Measurements from ENCODE around the gene WDR18.
"Not testable (repeated sequence)": the region's sequence is repeated elsewhere in the genome, so short reads cannot be mapped to it uniquely, and the experiment has no call there.

Gene WDR18

DNA sequence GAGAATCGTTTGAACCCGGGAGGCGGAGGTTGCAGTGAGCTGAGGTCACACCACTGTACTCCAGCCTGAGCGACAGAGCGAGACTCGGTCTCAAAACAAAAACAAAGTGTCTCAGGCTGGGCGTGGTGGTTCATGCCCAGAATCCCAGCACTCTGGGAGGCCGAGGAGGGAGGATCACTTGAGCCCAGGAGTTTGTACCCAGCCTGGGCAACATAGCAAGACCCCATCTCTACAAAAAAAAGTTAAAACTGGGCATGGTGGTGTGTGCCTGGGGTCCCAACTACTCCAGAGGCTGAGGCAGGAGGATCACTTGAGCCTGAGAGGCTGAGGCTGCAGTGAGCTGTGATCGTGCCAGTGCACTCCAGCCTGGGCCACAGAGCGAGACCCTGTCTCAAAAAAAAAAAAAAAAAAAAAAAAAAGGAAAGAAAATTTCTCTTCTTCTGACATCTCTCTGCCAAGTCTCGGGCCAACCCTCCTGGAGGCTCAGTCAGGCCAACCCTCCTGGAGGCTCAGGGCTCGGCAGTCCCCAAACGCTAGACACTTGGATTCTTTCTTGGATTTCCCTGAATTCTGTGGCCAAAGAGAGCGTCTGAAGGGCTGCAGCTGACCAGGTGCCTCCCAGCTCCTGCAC lies 32.0 kb upstream of the WDR18 start:
- no peak for DNase-seq

DNA sequence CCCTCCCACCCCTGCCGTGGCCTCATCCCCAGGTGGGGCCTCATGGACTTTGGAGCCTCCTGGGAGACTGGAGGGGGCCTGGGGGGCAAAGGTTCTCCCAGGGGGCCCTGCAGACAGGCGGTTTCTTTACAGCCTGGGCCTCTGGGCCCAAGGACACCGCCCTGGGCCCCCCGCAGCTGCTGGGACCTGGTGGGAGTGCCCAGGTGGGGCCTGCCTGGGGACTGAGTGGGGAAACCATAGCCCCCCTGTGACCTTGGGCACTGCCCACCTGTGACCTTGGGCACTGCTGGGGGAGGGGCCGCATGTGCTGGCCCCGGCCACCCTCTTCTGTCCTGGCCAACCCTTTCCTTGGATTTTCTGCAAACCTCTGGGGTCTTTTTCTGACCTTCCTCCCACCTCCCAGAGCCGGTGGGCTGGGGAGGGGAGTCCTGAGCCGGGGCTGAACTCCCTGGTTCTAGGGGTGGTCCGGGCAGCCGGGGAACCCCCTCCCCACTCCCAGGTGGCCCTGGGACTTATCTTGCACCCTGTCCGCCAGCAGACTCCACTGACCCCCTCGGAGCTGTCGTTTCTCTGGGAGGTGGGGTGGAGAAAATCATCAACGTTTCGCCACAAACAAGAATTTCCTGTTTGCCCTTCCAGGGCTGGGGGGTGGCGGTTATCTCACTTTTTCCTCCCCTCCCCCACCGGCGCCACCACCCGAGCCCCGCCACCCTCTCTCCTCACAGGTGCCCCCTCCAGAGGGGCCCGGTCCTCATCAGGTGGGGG lies 31.3 kb upstream of the WDR18 start:
- no peak for DNase-seq

DNA sequence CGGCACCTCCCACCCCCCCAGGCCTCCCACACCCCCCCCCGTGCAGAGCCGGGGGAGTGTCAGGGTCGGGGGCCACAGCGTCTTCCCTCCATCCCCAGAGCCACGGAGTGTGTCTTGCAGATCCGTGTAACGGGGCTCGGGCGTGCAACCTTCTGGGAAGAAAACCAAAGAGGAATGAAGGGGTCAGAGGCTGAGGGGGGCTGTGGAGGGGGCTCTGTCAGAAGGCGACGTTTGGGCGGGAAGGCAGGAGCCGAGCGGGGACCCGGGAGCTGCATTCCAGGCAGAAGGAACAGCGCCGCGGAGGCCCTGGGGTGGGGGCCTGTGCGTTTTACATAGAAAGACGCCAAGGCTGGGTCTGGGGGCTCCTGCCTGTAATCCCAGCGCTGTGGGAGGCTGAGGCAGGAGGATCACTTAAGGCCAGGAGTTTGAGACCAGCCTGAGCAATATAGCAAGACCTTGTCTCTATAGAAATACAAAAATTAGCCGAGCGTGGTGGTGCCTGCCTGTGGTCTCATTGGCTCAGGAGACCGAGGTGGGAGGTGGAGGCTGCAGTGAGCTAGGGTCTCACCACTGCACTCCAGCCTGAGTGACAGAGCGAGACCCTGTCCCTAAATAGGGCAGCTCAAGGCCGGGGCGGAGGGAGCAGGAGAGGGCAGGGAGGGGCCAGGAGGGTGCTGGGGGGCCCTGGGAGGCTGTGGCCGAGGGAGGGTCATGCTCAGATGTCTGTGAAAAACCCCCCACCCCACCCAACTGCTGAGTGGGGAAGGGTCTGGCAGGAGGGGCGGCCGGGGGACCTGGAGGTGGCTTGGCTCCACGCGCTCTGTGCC lies 30.5 kb upstream of the WDR18 start:
- DNase-seq: no peak

DNA sequence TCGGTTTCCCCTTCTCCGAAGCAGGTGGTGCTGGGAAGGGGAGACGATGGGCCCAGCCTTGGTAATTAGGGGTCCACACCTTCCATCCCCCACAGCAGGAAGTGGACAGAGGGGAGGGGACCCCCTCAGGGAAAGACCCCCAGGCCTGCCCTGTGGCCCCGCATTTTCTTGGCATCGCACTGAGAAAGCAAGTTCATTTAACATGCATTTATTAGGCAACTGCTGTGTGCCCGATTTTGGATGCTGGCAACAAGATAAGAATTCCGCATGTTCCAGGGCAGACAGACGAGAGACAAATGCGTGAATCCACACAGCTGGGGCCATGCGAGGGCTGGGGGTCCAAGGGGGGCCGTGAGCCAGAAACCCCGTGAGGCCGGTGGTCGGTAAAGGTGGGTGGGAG lies 29.9 kb upstream of the WDR18 start:
- no peak for DNase-seq

DNA sequence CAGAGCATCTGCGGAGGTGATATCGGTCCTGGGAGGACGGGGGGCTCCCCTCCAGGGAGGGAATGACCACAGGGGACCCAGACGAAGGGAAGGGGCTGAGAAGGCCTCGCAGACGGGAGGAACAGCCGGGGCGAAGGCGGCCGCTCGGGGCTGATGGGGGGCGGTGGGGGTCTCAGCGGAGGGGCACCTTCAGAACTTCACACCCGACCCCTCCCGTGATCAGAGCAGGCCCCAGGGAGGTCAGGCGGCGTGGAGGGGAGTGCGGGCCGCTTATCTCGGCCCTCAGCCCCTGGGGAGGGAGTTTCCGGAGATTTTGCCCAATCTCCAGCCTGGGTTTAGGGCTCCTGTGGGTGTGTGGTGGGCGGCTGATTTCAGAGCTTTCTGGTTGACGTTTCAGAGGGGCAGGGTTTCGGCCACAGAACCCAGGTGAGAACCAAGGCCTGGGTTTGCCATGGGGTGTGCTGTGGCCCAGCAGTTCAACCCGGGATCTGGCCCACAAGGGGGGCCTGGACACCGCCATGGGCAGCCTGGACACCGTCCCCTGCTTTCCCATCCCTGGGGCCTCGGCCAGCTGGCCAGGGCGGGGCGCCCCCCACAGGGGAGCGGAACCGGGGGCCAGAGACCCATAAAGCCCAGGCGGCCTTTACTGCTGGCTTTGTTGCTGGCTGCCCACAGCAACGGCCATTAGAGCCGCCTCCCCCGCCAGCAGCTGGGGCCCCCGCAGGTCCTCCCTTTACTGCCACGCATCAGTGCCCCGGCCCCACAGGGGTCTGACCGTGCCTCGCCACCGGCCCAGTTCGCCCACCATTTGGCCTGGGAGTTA lies 29.3 kb upstream of the WDR18 start:
- DNase-seq: no peak

DNA sequence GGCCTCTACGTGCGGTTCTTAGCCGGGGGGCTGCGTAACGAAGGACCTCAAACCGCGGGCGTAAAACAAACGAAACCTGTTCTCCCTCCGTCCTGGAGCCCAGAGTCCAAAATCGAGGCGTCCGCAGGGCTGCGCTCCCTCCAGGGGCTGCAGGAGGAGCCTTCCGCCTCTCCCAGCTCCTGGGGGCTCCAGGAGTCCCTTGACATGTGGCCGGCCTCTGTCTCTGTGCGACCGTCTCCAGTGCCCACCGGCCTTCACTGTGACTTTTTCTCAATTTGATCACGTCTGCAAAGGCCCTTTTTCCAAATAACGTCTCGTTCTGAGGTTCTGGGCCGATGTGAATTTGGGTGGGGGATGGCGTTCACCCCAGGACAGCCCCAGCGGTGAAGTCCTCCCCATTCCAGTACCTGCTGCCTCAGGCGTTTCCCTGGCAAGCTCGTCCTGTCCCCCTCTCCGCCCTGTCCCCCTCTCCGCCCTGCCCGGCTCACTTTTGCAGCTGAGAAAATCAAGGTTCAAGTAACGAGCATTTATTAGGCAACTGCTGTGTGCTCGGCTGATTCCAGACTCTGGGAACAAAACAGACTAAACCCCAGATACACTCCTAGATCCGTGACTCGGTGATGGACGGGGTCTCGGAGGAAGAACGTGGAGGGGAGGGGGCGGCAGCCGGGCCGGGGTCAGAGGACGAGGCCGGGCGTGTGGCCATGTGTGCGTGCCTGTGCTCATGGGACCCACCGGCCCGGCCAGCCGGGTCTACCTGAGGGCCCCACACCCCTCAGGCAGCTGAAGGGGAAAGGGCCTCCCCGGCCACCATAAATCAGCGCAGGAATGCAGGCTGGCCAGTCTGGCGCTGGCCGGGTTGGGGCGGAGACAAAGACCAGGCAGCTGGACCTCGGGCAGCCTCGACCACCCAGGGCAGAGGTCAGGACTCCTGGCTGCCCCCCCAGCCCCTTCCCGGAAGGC lies 28.1 kb upstream of the WDR18 start:
- DNase-seq: no peak

DNA sequence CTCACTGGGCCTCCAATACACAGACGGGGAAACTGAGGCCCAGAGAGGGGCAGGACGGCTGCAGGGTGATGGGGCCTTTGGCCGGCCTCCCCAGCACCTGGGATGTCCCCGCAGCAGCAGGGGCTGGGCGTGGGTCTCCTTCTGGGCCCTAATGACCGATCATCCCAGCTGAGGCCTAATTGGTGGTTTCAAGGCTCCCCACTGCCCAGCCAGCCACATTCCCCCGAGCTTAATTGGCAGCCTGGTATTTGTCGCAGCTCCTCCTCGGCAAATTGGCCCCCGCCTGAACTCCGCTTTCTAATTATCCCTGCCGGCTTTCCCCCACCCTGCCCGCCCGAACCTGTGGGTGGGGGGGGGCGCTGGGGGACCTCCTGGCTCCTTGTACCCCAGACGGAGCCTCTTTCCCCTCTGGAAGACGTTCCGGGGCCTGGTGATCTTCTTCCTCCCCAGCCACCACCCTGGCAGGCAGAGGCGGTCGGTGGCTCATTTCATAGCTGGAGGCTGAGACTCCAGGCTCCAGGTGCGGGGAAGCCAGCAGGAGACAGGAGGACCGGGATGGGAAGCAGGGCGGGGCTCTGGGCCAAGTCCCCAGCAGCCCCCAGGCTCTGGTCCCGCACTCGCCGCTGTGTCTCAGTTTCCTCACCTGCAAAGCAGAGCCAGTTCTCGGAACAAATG lies 27.2 kb upstream of the WDR18 start:
- DNase-seq: no peak

DNA sequence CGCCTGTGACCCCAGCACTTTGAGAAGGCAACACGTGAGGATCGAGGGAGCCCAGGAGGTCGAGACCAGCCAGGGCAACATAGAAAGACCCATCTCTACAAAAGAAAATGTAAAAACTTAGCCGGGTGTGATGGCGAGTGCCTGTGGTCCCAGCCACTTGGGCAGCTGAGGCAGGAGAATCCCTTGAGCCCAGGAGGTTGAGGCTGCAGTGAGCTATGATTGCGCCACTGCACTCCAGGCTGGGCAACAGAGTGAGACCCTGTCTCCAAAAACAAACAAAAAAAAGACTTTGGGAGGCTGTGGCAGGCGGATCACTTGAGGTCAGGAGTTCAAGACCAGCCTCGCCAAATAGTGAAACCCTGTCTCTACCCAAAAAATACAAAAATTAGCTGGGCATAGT lies 26.6 kb upstream of the WDR18 start:
- DNase-seq: not testable (repeated sequence)

DNA sequence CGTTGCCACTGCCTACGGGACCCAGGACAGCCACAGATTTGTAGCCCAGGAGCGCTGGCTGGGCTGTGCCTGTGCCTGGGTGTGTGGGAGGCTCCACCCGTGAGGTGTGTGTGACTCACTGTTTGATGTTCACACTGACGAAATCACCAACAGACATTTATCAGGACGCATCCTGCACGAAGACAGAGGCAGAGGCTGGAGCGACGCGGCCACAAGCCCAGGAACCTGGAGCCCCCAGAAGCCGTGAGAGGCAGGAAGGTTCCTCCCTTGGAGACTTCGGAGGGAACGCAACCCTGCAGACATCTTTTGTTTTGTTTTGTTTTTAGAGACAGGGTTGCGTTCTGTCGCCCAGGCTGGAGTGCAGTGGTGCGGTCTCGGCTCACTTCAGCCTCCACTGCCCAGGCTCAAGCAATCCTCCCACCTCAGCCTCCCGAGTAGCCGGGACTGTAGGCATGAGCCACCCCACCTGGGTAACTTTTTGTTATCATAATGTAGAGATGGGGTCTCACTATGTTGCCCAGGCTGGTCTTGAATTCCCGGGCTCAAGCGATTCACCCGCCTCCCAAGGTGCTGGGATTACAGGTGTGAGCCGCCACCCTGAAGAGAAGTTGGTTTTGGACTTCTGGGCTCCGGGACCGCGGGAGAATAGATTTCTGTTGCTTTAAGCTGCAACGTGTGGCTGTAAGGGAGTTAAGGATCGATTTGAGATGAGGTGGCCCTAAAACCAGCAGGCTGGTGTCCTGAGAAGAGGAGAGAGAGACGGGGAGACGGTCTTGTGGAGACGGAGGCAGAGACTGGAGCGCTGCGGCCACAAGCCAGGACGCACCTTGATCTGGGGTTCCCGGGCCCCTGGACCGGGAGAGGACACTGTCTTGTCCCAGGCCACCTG lies 24.9 kb upstream of the WDR18 start:
- no peak for DNase-seq

DNA sequence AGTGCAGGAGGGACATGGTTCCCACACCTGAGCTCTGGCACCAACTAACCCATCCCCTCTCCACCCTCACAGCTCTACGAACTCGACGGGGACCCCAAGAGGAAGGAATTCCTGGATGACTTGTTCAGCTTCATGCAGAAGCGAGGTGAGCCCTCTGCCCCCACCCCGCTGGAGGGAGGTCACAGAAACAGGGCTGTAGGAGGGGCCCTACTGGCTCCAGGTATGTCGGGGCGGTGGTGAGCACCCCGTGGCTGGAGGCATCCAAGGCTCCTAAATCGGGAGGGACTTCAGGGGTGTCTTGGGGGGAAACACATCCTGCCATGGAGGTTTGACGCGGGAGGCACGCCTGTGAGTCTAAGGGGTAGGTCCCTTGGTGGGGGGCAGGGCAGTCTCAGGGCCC lies 24.1 kb upstream of the WDR18 start:
- no peak for DNase-seq

DNA sequence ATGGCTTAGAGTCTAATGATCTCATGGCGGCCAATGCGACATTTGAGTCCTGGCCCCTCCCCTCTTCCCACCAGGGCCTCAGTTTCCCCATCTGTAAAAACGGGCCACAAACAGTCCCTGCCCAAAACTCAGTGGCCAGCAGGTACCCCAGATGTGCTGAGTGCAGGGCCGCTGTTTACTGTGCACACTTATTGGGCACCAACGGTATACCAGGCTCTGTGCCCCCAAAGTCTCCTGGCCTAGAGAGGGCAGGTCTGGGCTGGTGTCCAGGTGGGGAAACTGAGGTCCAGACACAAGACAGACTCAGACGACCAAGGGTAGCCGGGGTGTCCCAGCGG lies 23.6 kb upstream of the WDR18 start:
- DNase-seq: no peak

DNA sequence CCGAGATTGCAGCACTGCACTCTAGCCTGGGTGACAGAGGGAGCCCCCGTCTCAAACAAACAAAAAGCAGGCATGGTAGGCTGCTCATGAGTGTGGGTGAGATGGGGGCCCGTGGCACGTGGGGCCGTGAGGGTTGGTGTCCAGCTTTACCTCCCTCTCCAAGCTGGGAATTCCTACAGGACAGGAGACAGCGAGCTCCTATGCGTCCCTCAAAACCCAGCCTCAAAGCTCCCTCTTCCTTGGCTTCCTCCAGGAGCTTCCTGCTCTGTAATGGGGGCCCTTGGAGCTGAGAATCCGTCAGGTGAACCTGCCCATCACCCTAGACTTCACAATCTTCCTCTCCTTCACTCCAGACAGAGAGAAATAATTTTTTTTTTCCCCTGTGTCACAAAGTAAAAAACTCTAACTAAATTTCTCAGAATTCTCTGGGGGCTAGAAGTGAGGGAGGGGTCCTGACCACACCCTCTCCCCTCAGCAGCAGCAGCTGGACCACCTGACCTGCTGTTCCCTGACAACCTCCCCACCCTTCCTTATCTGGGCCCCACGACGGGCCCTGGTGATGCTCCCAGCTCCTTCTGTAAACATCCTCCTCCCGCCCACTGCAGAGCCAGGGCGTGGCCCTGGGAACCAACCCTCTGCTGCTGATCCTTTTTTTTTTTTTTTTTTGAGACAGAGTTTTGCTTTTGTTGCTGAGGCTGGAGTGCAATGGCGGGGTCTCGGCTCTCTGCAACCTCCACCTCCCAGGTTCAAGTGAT lies 22.1 kb upstream of the WDR18 start:
- DNase-seq: no peak

DNA sequence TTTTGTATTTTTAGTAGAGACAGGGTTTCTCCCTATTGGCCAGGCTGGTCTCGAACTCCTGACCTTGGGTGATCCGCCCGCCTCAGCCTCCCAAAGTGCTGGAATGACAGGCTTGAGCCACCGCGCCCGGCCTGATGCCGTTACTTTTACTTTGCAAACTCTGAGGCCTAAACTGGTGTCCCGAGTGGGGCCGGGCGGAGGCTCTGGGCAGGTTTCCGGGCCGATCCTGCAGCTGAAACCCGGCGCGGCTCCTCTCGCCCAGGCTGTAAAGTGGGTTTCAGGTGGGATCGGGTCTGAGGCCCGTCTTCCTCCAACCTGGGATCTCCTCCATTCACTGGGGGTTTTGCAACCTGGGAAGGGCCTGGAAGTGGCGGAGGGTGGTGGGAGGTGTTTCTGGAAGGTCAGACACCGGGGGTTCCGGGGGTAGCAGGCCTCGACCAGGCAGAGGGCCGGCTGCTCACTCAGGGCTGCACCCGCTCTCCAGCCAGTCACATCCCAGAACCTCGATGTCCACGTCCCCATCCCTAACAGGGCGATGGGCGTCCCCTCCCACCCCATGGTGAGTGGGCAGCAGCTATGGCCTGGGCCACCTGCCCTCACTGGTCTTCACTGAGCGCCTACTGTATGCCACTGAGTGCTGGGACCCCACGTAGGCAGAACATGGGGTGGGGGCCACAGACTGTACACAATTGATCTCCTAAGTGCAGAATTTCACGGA lies 21.3 kb upstream of the WDR18 start:
- no peak for DNase-seq

DNA sequence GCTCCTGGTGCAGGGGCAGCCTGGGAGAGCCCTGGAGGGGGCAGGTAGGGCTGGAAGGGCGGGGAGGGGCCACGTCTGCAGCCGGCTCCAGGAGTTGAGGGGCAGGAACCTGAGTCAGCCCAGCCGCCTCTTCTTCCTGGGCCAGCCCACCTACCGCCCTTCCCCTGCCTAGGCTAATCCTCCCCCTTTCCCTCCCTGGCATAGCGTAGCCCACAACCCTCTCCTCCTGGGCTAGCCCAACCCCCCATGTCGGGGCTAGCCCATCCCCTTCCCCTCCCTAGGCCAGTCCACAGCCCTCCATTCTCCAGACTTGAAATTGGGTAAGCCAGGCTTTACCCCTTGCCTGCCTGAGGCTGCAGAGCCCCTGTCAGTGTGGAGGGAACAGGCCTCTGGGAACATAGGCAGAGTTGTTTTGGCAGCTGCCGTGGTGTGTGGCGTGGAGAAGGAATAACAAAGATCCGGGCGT lies 20.6 kb upstream of the WDR18 start:
- no peak for DNase-seq

DNA sequence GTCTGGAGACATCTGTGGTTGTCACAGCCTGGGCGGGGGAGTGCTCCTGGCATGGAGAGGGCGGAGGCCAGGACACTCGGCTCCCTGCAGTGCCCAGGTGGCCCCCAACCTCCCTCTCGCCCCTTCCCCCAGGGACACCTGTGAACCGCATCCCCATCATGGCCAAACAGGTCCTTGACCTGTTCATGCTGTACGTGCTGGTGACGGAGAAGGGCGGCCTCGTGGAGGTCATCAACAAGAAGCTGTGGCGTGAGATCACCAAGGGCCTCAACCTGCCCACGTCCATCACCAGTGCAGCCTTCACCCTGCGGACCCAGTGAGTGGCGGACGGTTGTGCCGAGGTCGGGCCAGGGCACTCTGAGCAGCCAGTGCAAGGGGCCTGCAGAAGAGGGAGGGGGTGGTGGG lies 20.0 kb upstream of the WDR18 start:
- DNase-seq: no peak

DNA sequence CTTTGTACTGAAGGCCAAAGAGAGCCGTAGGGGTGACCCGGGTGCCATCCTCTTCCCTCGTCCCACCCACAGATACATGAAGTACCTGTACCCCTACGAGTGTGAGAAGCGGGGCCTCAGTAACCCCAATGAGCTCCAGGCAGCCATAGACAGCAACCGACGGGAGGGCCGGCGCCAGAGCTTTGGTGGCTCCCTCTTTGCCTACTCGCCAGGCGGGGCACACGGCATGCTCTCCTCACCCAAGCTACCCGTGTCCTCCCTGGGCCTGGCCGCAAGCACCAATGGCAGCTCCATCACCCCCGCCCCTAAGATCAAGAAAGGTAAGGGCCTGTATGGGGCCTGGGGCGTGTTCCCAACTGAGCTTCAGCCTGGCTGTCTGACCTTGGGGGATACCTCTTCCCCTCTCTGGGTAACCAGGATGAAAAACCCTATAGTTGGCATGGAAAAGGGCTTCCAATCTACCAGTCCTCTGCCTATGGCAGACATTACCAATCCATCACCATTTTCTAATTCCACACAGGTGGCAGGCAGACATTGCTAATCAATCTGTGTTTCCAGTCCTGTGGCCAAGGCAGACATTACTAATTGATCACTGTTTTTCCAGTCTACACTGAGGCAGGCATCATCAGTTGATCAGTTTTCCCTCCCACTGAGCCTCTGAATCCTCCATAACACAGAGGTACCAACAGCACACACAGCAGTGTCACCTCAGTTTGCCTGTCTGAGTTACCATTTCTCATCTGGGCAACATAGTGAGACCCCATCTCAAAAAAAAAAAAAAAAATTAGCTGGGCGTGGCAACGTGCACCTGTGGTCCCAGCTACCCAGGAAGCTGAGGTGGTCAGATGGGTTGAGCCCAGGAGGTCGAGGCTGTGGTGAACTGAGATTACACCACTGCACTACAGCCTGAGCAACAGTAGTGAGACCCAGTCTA lies 19.1 kb upstream of the WDR18 start:
- no peak for DNase-seq

DNA sequence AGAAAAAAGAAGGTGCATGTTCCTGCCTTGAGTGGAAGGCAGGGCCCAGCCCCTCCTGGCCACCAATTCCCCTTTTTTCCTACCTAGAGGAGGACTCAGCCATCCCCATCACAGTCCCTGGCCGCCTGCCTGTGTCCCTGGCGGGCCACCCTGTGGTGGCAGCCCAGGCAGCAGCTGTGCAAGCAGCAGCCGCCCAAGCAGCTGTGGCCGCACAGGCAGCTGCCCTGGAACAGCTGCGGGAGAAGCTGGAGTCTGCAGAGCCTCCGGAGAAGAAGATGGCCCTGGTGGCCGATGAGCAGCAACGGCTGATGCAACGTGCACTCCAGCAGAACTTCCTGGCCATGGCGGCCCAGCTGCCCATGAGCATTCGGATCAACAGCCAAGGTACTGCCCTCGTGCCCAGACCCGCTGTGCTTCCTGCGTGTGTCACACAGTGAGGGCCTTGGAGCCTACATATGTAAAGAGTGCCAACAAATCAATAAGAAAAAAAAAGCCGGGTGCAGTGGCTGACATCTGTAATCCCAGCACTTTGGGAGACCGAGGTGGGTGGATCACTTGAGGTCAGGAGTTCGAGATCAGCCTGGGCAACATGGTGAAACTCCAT lies 17.6 kb upstream of the WDR18 start:
- DNase-seq: no peak
